ENCODE results near the gene LRRC3. TPM values are rescaled to one million over a fixed set of nuclear protein-coding genes. Genes with fewer than 3 reads are reported as not detected.

LRRC3 gene
- total and polyA plus RNA-seq, 4 donors, result 0.63 to 5.3 (median 1.5) TPM

GRCh38 chr21:44427241-44428120 lies 27.8 kb upstream of the LRRC3 start:
- Histone ChIP-seq H3K4me3 (ENCODE audit: low read length in 2 of 2) (no peak overlapping the region), H3K36me3 (ENCODE audit: control insufficient read depth in 1 of 2, insufficient read depth in 2 of 2, low read length in 1 of 2) (no peaks in the 10 kb centered on the region), H3K27ac (ENCODE audit: low read depth in 1 of 2, low read length in 2 of 2) (no peak overlapping the region), H3K9me3 (ENCODE audit: control insufficient read depth, low read length) (no peaks in the 10 kb centered on the region), H3K4me1 (ENCODE audit: control insufficient read depth in 1 of 2, insufficient read depth in 2 of 2, low read length in 2 of 2) (no peaks in the 10 kb centered on the region), H3K27me3 (ENCODE audit: control insufficient read depth in 1 of 2, insufficient read depth in 2 of 2, low read length in 1 of 2) (no peaks in the 10 kb centered on the region)
- intact Hi-C loops (cut with DNase I), result no loop called here
- 90 to 91% methylated on average over 28 of the region's 28 CpGs for WGBS, 2 donors
- ATAC-seq (ENCODE audit: low FRiP score), result no peak
- peak; percentile 50 to 75 for DNase-seq

- Histone ChIP-seq H3K9me3 (ENCODE audit: control insufficient read depth, low read length) (no peaks in the 10 kb centered on the region), H3K27ac (ENCODE audit: low read depth in 1 of 2, low read length in 2 of 2) (no peak overlapping the region), H3K4me3 (ENCODE audit: low read length in 2 of 2) (no peak overlapping the region), H3K36me3 (ENCODE audit: control insufficient read depth in 1 of 2, insufficient read depth in 2 of 2, low read length in 1 of 2) (no peaks in the 10 kb centered on the region), H3K27me3 (ENCODE audit: control insufficient read depth in 1 of 2, insufficient read depth in 2 of 2, low read length in 1 of 2) (no peaks in the 10 kb centered on the region), H3K4me1 (ENCODE audit: control insufficient read depth in 1 of 2, insufficient read depth in 2 of 2, low read length in 2 of 2) (no peaks in the 10 kb centered on the region)
- intact Hi-C loops (cut with DNase I), result no loop called here
- WGBS, 2 donors, result 44 to 56% methylated on average over 3 of the region's 3 CpGs
- ATAC-seq (ENCODE audit: low FRiP score) (no peak), DNase-seq (peak in 1 of 2 donors; percentile 25)
Measured at GRCh38 chr21:44428281-44428960, 26.9 kb upstream of the LRRC3 start.

GRCh38 chr21:44429894-44430293 lies 25.4 kb upstream of the LRRC3 start:
- ATAC-seq (ENCODE audit: low FRiP score), result no peak
- H3K27ac ChIP-seq (ENCODE audit: low read depth in 1 of 2, low read length in 2 of 2), result no peak overlapping the region
- WGBS, 2 donors, result 67 to 75% methylated on average over 1 of the region's 1 CpG

GRCh38 chr21:44431300-44431699 lies 24.0 kb upstream of the LRRC3 start:
- 88 to 89% methylated on average over 4 of the region's 4 CpGs for WGBS, 2 donors

More at GRCh38 chr21:44429894-44430293, 25.4 kb upstream of the LRRC3 start:
- no peaks in the 10 kb centered on the region for H3K9me3 ChIP-seq (ENCODE audit: control insufficient read depth, low read length)
- DNase-seq, result no peak
- no peaks in the 10 kb centered on the region for H3K4me1 ChIP-seq (ENCODE audit: control insufficient read depth in 1 of 2, insufficient read depth in 2 of 2, low read length in 2 of 2)
- no peaks in the 10 kb centered on the region for H3K36me3 ChIP-seq (ENCODE audit: control insufficient read depth in 1 of 2, insufficient read depth in 2 of 2, low read length in 1 of 2)
- H3K27me3 ChIP-seq (ENCODE audit: control insufficient read depth in 1 of 2, insufficient read depth in 2 of 2, low read length in 1 of 2), result no peaks in the 10 kb centered on the region
- intact Hi-C loops (cut with DNase I), result no loop called here
- no peak overlapping the region for H3K4me3 ChIP-seq (ENCODE audit: low read length in 2 of 2)

GRCh38 chr21:44432841-44433790 lies 22.2 kb upstream of the LRRC3 start:
- Histone ChIP-seq H3K27ac (ENCODE audit: low read depth in 1 of 2, low read length in 2 of 2) (no peak overlapping the region), H3K9me3 (ENCODE audit: control insufficient read depth, low read length) (no peaks in the 10 kb centered on the region), H3K36me3 (ENCODE audit: control insufficient read depth in 1 of 2, insufficient read depth in 2 of 2, low read length in 1 of 2) (no peaks in the 10 kb centered on the region), H3K27me3 (ENCODE audit: control insufficient read depth in 1 of 2, insufficient read depth in 2 of 2, low read length in 1 of 2) (no peaks in the 10 kb centered on the region), H3K4me3 (ENCODE audit: low read length in 2 of 2) (no peak overlapping the region), H3K4me1 (ENCODE audit: control insufficient read depth in 1 of 2, insufficient read depth in 2 of 2, low read length in 2 of 2) (no peaks in the 10 kb centered on the region)
- DNase-seq, result peak in 1 of 2 donors; percentile 23
- WGBS, 2 donors, result 91% methylated on average over 33 to 34 of the region's 34 CpGs
- peak; percentile 30 for ATAC-seq (ENCODE audit: low FRiP score)
- intact Hi-C loops (cut with DNase I), result no loop called here

More at GRCh38 chr21:44431300-44431699, 24.0 kb upstream of the LRRC3 start:
- H3K4me1 ChIP-seq (ENCODE audit: control insufficient read depth in 1 of 2, insufficient read depth in 2 of 2, low read length in 2 of 2), result no peaks in the 10 kb centered on the region
- ATAC-seq (ENCODE audit: low FRiP score), result no peak
- intact Hi-C loops (cut with DNase I), result no loop called here
- no peak overlapping the region for H3K4me3 ChIP-seq (ENCODE audit: low read length in 2 of 2)
- no peaks in the 10 kb centered on the region for H3K27me3 ChIP-seq (ENCODE audit: control insufficient read depth in 1 of 2, insufficient read depth in 2 of 2, low read length in 1 of 2)
- H3K36me3 ChIP-seq (ENCODE audit: control insufficient read depth in 1 of 2, insufficient read depth in 2 of 2, low read length in 1 of 2), result no peaks in the 10 kb centered on the region
- DNase-seq, result peak in 1 of 2 donors; percentile 19
- H3K9me3 ChIP-seq (ENCODE audit: control insufficient read depth, low read length), result no peaks in the 10 kb centered on the region
- no peak overlapping the region for H3K27ac ChIP-seq (ENCODE audit: low read depth in 1 of 2, low read length in 2 of 2)

GRCh38 chr21:44433791-44434567 lies 21.3 kb upstream of the LRRC3 start:
- no peaks in the 10 kb centered on the region for H3K27me3 ChIP-seq (ENCODE audit: control insufficient read depth in 1 of 2, insufficient read depth in 2 of 2, low read length in 1 of 2)
- H3K36me3 ChIP-seq (ENCODE audit: control insufficient read depth in 1 of 2, insufficient read depth in 2 of 2, low read length in 1 of 2), result no peaks in the 10 kb centered on the region
- H3K9me3 ChIP-seq (ENCODE audit: control insufficient read depth, low read length), result no peaks in the 10 kb centered on the region
- 94 to 96% methylated on average over 39 of the region's 39 CpGs for WGBS, 2 donors
- ATAC-seq (ENCODE audit: low FRiP score), result no peak
- intact Hi-C loops (cut with DNase I), result no loop called here
- no peak overlapping the region for H3K4me3 ChIP-seq (ENCODE audit: low read length in 2 of 2)
- H3K4me1 ChIP-seq (ENCODE audit: control insufficient read depth in 1 of 2, insufficient read depth in 2 of 2, low read length in 2 of 2), result no peaks in the 10 kb centered on the region
- H3K27ac ChIP-seq (ENCODE audit: low read depth in 1 of 2, low read length in 2 of 2), result no peak overlapping the region
- peak in 1 of 2 donors; percentile 69 for DNase-seq

- DNase-seq, result no peak
Measured at GRCh38 chr21:44434568-44434925, 20.8 kb upstream of the LRRC3 start.

More at GRCh38 chr21:44434568-44434925, 20.8 kb upstream of the LRRC3 start:
- Histone ChIP-seq H3K4me1 (ENCODE audit: control insufficient read depth in 1 of 2, insufficient read depth in 2 of 2, low read length in 2 of 2) (no peaks in the 10 kb centered on the region), H3K36me3 (ENCODE audit: control insufficient read depth in 1 of 2, insufficient read depth in 2 of 2, low read length in 1 of 2) (no peaks in the 10 kb centered on the region), H3K27me3 (ENCODE audit: control insufficient read depth in 1 of 2, insufficient read depth in 2 of 2, low read length in 1 of 2) (no peaks in the 10 kb centered on the region), H3K4me3 (ENCODE audit: low read length in 2 of 2) (no peak overlapping the region), H3K27ac (ENCODE audit: low read depth in 1 of 2, low read length in 2 of 2) (no peak overlapping the region), H3K9me3 (ENCODE audit: control insufficient read depth, low read length) (no peaks in the 10 kb centered on the region)
- intact Hi-C loops (cut with DNase I), result no loop called here
- no peak for ATAC-seq (ENCODE audit: low FRiP score)
- WGBS, 2 donors, result 79% methylated on average over 13 of the region's 13 CpGs

Measured in aorta (tissue), 5 donors.